GM18502 (cell line): Measurements from ENCODE around the gene ALG9.

Experiments
- ATAC-seq: cut with Tn5 transposase; IDR thresholded peaks from one replicate; pipeline ENCODE4 v1.9.1; 2021; ENCODE audit warnings: mild to moderate bottlenecking; ENCODE audit not compliant: unreplicated experiment, poor library complexity

The ALG9 gene

GRCh38 chr11:111837366-111837891 lies 34.0 kb downstream of the ALG9 start:
- no peak for ATAC-seq

- ATAC-seq: peak; percentile 76
Measured at GRCh38 chr11:111836721-111837120, 34.7 kb downstream of the ALG9 start.

GRCh38 chr11:111836162-111836561 lies 35.2 kb downstream of the ALG9 start:
- no peak for ATAC-seq

GRCh38 chr11:111835665-111836064 lies 35.7 kb downstream of the ALG9 start:
- no peak for ATAC-seq

- no peak for ATAC-seq
Measured at GRCh38 chr11:111834432-111835163, 36.8 kb downstream of the ALG9 start.

- ATAC-seq: no peak
Measured at GRCh38 chr11:111833524-111833923, 37.9 kb downstream of the ALG9 start.

- peak; percentile 50 for ATAC-seq
Measured at GRCh38 chr11:111829185-111829968, 42.0 kb downstream of the ALG9 start.

GRCh38 chr11:111826322-111826950 lies 44.9 kb downstream of the ALG9 start:
- no peak for ATAC-seq

GRCh38 chr11:111823629-111824028 lies 47.8 kb downstream of the ALG9 start:
- no peak for ATAC-seq

GRCh38 chr11:111823131-111823530 lies 48.2 kb downstream of the ALG9 start:
- no peak for ATAC-seq

GRCh38 chr11:111819829-111820237 lies 51.5 kb downstream of the ALG9 start:
- no peak for ATAC-seq

GRCh38 chr11:111819161-111819828 lies 52.1 kb downstream of the ALG9 start:
- no peak for ATAC-seq

GRCh38 chr11:111815489-111815888 lies 55.9 kb downstream of the ALG9 start:
- ATAC-seq: no peak

GRCh38 chr11:111814557-111815320 lies 56.6 kb downstream of the ALG9 start:
- ATAC-seq: no peak

GRCh38 chr11:111814106-111814505 lies 57.3 kb downstream of the ALG9 start:
- no peak for ATAC-seq

GRCh38 chr11:111812211-111812610 lies 59.2 kb downstream of the ALG9 start:
- no peak for ATAC-seq

- no peak for ATAC-seq
Measured at GRCh38 chr11:111811445-111811844, 59.9 kb downstream of the ALG9 start.

GRCh38 chr11:111808834-111809233 lies 62.5 kb downstream of the ALG9 start:
- no peak for ATAC-seq

- ATAC-seq: no peak
Measured at GRCh38 chr11:111808063-111808588, 63.3 kb downstream of the ALG9 start.
